H1 (cell line): Measurements from ENCODE around the gene UFC1. TPM values are rescaled to one million over a fixed set of nuclear protein-coding genes. Genes with fewer than 3 reads are reported as not detected.

ENCODE experiments used
- BRCA1 ChIP-seq: IDR thresholded peaks from 2 replicates; pipeline ENCODE4 v1.6.1; 2012; ENCODE audit warnings: low read depth, low read length, improper control_type of control experiment
- CBX5 ChIP-seq: fragments of 300-800, 300-1000 bp; sonication (generic); IDR thresholded peaks from 2 replicates; pipeline ENCODE4 v1.7.1; 2016; ENCODE audit warnings: antibody characterized with exemption, low read length, low read depth
- CEBPB ChIP-seq: IDR thresholded peaks from 2 replicates; pipeline ENCODE4 v1.6.1; 2012; ENCODE audit warnings: low read depth, low read length
- CHD2 ChIP-seq: IDR thresholded peaks from 2 replicates; pipeline ENCODE4 v1.6.1; 2012; ENCODE audit warnings: low read length, improper control_type of control experiment
- CREB1 ChIP-seq: IDR thresholded peaks from 2 replicates; pipeline ENCODE4 v1.6.1; 2012; ENCODE audit warnings: inconsistent platforms
- CTBP2 ChIP-seq: IDR thresholded peaks from 2 replicates; pipeline ENCODE4 v1.7.0; 2011; ENCODE audit warnings: borderline replicate concordance, mild to moderate bottlenecking, moderate library complexity, mixed read lengths, low read length; ENCODE audit not compliant: insufficient read depth, insufficient read length
- EP300 ChIP-seq, 2 experiments: IDR thresholded peaks; 1 replicate in 1 of 2; 2 replicates in 1 of 2; pipeline ENCODE4 v1.6.1; 2011 to 2012; ENCODE audit warnings: low read depth in 2 of 2, low read length in 2 of 2, mild to moderate bottlenecking in 2 of 2, borderline replicate concordance in 1 of 2, inconsistent platforms in 1 of 2, moderate library complexity in 1 of 2
- HDAC2 ChIP-seq, 2 experiments: fragments of 300-600 bp in 1 of 2; sonication (generic) in 1 of 2; IDR thresholded peaks; 2 replicates each; pipeline ENCODE4 v1.6.1; 2011 to 2012; ENCODE audit warnings: low read depth in 2 of 2, low read length in 2 of 2, mild to moderate bottlenecking in 2 of 2, moderate library complexity in 2 of 2, borderline replicate concordance in 1 of 2, inconsistent platforms in 1 of 2
- JUN ChIP-seq: IDR thresholded peaks from 2 replicates; pipeline ENCODE4 v1.6.1; 2011; ENCODE audit warnings: low read depth, mild to moderate bottlenecking, improper control_type of control experiment, low read length
- NANOG ChIP-seq: IDR thresholded peaks from 2 replicates; pipeline ENCODE4 v1.6.1; 2011; ENCODE audit warnings: low read length, low read depth, mild to moderate bottlenecking, inconsistent platforms; ENCODE audit not compliant: insufficient read depth, poor library complexity, severe bottlenecking
- POLR2A ChIP-seq, 2 experiments: IDR thresholded peaks; 1 replicate in 1 of 2; 2 replicates in 1 of 2; pipeline ENCODE4 v1.6.1; 2011; ENCODE audit warnings: low read depth in 2 of 2, low read length in 2 of 2, mild to moderate bottlenecking in 2 of 2; ENCODE audit errors: control extremely low read depth in 1 of 2
- POU5F1 ChIP-seq: IDR thresholded peaks from 2 replicates; pipeline ENCODE4 v1.6.1; 2011; ENCODE audit warnings: low read depth, mild to moderate bottlenecking, low read length, moderate library complexity
- RBBP5 ChIP-seq: IDR thresholded peaks from 2 replicates; pipeline ENCODE4 v1.7.1; 2012; ENCODE audit warnings: low read depth, mild to moderate bottlenecking, inconsistent platforms, low read length, moderate library complexity, borderline replicate concordance
- SAP30 ChIP-seq: fragments of 300-600 bp; sonication (generic); IDR thresholded peaks from 2 replicates; pipeline ENCODE4 v1.7.1; 2012; ENCODE audit warnings: low read length, moderate library complexity, mild to moderate bottlenecking, inconsistent platforms; ENCODE audit not compliant: insufficient read depth, insufficient replicate concordance
- SP4 ChIP-seq: IDR thresholded peaks from 2 replicates; pipeline ENCODE4 v1.6.1; 2012; ENCODE audit warnings: low read length, inconsistent platforms
- SRF ChIP-seq: IDR thresholded peaks from 2 replicates; pipeline ENCODE4 v1.6.1; 2011; ENCODE audit warnings: mild to moderate bottlenecking, low read depth, low read length, moderate library complexity
- TAF1 ChIP-seq: IDR thresholded peaks from 2 replicates; pipeline ENCODE4 v1.6.1; 2011; ENCODE audit warnings: mild to moderate bottlenecking, low read depth, low read length
- polyA plus RNA-seq, 7 experiments: library from polyadenylated mRNA; depleted of rRNA in 3 of 7; stranded (reverse) in 5 of 7; unstranded in 2 of 7; fragments of >200 nt in 5 of 7; fragments of 200-250 nt in 2 of 7; gene quantifications; 1 replicate in 5 of 7; 2 replicates in 1 of 7; 4 replicates in 1 of 7; pipeline versions ENCODE4 v1.2.1 to v1.2.3, GENCODE V29; 2011 to 2013; ENCODE audit warnings: missing spikeins in 2 of 7, mixed read lengths in 2 of 7
- total RNA-seq: library from RNA; stranded (reverse); fragmentation: NEBNext Ultra II Directional; extraction: Animal tissue kit (Norgen Biotek cat#: 25700); gene quantifications from 2 replicates; pipeline ENCODE4 v1.2.1, GENCODE V29; 2021
- TF ChIP-seq, protein P1 (sequence below): IDR thresholded peaks from 2 replicates; pipeline ENCODE4 v1.6.1; 2012; ENCODE audit warnings: inconsistent platforms
- TF ChIP-seq, protein P2 (sequence below): IDR thresholded peaks from 2 replicates; pipeline ENCODE4 v1.6.1; 2012; ENCODE audit warnings: inconsistent platforms

UFC1 gene
- total and polyA plus RNA-seq, 2 of the 8 experiments (the other 6 are each of a cell fraction or from before 2014, with no cell fraction given), result 67.8 to 102 TPM

DNA sequence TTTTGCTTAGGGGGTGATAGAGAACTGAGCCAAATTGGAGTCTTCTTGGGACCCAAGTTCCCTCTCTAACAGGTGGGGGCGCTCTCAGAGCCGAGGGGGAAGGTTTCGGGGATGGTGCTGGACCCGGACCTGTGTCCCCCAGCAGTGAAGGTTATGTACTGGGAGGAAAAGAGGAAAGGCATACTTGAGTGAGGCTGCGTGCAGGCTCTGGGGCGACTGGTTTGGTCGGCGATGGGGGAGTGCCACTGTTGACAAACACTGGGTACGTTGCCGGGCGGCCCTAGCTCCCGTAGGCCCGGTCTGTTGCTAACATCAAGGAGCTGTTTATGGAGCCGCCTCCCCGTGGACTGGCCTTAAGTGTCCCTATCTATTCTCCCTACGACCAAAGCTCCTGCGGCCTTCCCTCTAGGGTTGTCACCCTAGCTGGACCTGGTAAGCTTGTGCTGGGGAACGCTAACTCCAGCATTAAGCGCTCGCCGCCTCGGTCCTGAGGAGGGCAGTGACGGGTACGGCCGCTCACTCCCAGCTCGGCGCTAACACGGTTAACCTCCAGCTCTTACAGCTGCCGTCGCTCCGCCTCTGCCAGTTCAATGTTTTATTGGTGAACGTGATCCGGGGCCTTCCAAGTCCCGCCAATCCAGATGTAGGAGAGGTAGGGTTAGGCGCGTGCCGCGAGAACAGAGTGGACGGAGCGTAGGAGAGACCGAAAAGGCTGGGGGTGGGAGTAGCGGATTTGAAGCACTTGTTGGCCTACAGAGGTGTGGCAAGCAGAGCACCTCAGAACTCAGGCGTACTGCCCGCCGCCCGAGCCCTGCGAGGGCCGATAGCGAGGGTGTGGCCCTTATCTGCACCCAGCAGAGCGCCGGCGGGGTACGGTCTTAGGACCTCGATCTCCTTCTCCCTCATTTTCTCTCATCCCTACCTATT is 12.2 kb downstream of the UFC1 start, which contains the start of gene PPOX (continued):
- TF ChIP-seq EP300 (IDR thresholded peaks at IDR 0.05; ENCODE audit: borderline replicate concordance in 1 of 2, low read depth in 2 of 2, low read length in 2 of 2) (0 out of 3 replicates have a peak, but pooled peaks of 1 of the 2 experiments have one; percentile 14), SP4 (peak; percentile 55; the same call in 1 of the 2 replicates), JUN (no peak), SAP30 (peak; percentile 58), TAF1 (peak; percentile 76), RBBP5 (peak; percentile 50; the same call in 1 of the 2 replicates), CREB1 (peak; percentile 56), CEBPB (no peak), NANOG (no peak), CHD2 (peak; percentile 91), SRF (no peak), BRCA1 (peak; percentile 60; the same call in 1 of the 2 replicates), HDAC2 (IDR thresholded peaks at IDR 0.05; ENCODE audit: borderline replicate concordance in 1 of 2, low read depth in 2 of 2, low read length in 2 of 2) (no peak), POU5F1 (no peak), CBX5 (no peak), POLR2A (IDR thresholded peaks at IDR 0.05; ENCODE audit: control extremely low read depth in 1 of 2, low read depth in 2 of 2, low read length in 2 of 2) (peak; percentile 56 to 84), CTBP2 (no peak)
- TF ChIP-seq, protein P1, sequence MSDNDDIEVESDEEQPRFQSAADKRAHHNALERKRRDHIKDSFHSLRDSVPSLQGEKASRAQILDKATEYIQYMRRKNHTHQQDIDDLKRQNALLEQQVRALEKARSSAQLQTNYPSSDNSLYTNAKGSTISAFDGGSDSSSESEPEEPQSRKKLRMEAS, result peak; percentile 90
- TF ChIP-seq, protein P2, sequence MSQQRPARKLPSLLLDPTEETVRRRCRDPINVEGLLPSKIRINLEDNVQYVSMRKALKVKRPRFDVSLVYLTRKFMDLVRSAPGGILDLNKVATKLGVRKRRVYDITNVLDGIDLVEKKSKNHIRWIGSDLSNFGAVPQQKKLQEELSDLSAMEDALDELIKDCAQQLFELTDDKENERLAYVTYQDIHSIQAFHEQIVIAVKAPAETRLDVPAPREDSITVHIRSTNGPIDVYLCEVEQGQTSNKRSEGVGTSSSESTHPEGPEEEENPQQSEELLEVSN, result peak; percentile 88
